Neural cell (in vitro differentiated cells): Measurements from ENCODE around the gene RPS6KA3.

Experiments
- CTCF ChIP-seq: fragments of 450-650 bp; IDR thresholded peaks from 2 replicates; pipeline ENCODE4 v1.5.1; 2014; ENCODE audit warnings: antibody characterized with exemption, mild to moderate bottlenecking, moderate library complexity; ENCODE audit not compliant: poor library complexity, severe bottlenecking
- EP300 ChIP-seq: fragments of 450-650 bp; conservative IDR thresholded peaks from 2 replicates; pipeline ENCODE4 v1.6.1; 2014; ENCODE audit warnings: antibody characterized with exemption, mild to moderate bottlenecking, moderate library complexity; ENCODE audit not compliant: poor library complexity, severe bottlenecking
- POLR2AphosphoS5 ChIP-seq: IDR thresholded peaks from 2 replicates; pipeline ENCODE4 v1.6.1; 2012
- RAD21 ChIP-seq: fragments of 450-650 bp; conservative IDR thresholded peaks from 2 replicates; pipeline ENCODE4 v1.6.1; 2014; ENCODE audit warnings: antibody characterized with exemption, mild to moderate bottlenecking, moderate library complexity
- REST ChIP-seq: IDR thresholded peaks from 2 replicates; pipeline ENCODE4 v1.6.1; 2012; ENCODE audit warnings: borderline replicate concordance
- SMC3 ChIP-seq: fragments of 450-650 bp; conservative IDR thresholded peaks from 2 replicates; pipeline ENCODE4 v1.6.1; 2014; ENCODE audit warnings: antibody characterized with exemption, mild to moderate bottlenecking, moderate library complexity; ENCODE audit not compliant: poor library complexity
- TAF1 ChIP-seq: IDR thresholded peaks from 2 replicates; pipeline ENCODE4 v1.6.1; 2012; ENCODE audit warnings: low read depth

- no peak for TF ChIP-seq REST
- peak; percentile 22 for TF ChIP-seq CTCF
- TF ChIP-seq SMC3, result no peak
- TF ChIP-seq RAD21, result peak; percentile 21
- TF ChIP-seq EP300, result peak; percentile 26
- TF ChIP-seq POLR2AphosphoS5, result peak; percentile 70
- TF ChIP-seq TAF1, result no peak
These were observed 125.2 kb downstream of the RPS6KA3 start, which contains the start of gene EIF1AX for GRCh38 chrX:20141281-20142220.
